H1 (cell line): ENCODE results near the gene POLE.

Experiments used
- CEBPB ChIP-seq: IDR thresholded peaks from 2 replicates; pipeline ENCODE4 v1.6.1; 2012; ENCODE audit warnings: low read depth, low read length
- CTCF ChIP-seq, 3 experiments: IDR thresholded peaks; 1 replicate in 2 of 3; 2 replicates in 1 of 3; pipeline versions ENCODE4 v1.5.1 to v1.6.1; 2011; ENCODE audit warnings: low read length in 3 of 3, mild to moderate bottlenecking in 3 of 3, inconsistent platforms in 2 of 3, low read depth in 1 of 3, moderate library complexity in 1 of 3; ENCODE audit not compliant: insufficient read depth in 1 of 3; ENCODE audit errors: control extremely low read depth in 1 of 3
- EZH2 ChIP-seq: fragments of 200-600 bp; sonication (generic); IDR thresholded peaks from 2 replicates; pipeline ENCODE4 v1.7.1; 2012; ENCODE audit warnings: low read depth, mild to moderate bottlenecking, moderate library complexity, low read length, inconsistent platforms; ENCODE audit not compliant: severe bottlenecking
- KDM1A ChIP-seq: fragments of 200-600, 300-600 bp; sonication (generic); IDR thresholded peaks from 2 replicates; pipeline ENCODE4 v1.7.1; 2016; ENCODE audit warnings: mild to moderate bottlenecking, low read length, borderline replicate concordance
- KDM5A ChIP-seq: fragments of 200-600 bp; IDR thresholded peaks from 2 replicates; pipeline ENCODE4 v1.7.1; 2012; ENCODE audit warnings: mild to moderate bottlenecking, low read length, inconsistent platforms, mixed read lengths
- MAFK ChIP-seq: IDR thresholded peaks from 2 replicates; pipeline ENCODE4 v1.6.1; 2012; ENCODE audit warnings: low read depth, mild to moderate bottlenecking, improper control_type of control experiment, low read length
- POLR2A ChIP-seq, 2 experiments: IDR thresholded peaks; 1 replicate in 1 of 2; 2 replicates in 1 of 2; pipeline ENCODE4 v1.6.1; 2011; ENCODE audit warnings: low read depth in 2 of 2, low read length in 2 of 2, mild to moderate bottlenecking in 2 of 2; ENCODE audit errors: control extremely low read depth in 1 of 2
- SAP30 ChIP-seq: fragments of 300-600 bp; sonication (generic); IDR thresholded peaks from 2 replicates; pipeline ENCODE4 v1.7.1; 2012; ENCODE audit warnings: low read length, moderate library complexity, mild to moderate bottlenecking, inconsistent platforms; ENCODE audit not compliant: insufficient read depth, insufficient replicate concordance
- SP1 ChIP-seq: IDR thresholded peaks from 2 replicates; pipeline ENCODE4 v1.6.1; 2011; ENCODE audit warnings: low read depth, low read length
- TAF1 ChIP-seq: IDR thresholded peaks from 2 replicates; pipeline ENCODE4 v1.6.1; 2011; ENCODE audit warnings: mild to moderate bottlenecking, low read depth, low read length
- TCF12 ChIP-seq: IDR thresholded peaks from 2 replicates; pipeline ENCODE4 v1.6.1; 2011; ENCODE audit warnings: low read depth, mild to moderate bottlenecking, low read length

- no peak for TF ChIP-seq SP1
- no peak for TF ChIP-seq POLR2A (IDR thresholded peaks at IDR 0.05; ENCODE audit: control extremely low read depth in 1 of 2, low read depth in 2 of 2, low read length in 2 of 2)
- no peak for TF ChIP-seq KDM1A
- no peak for TF ChIP-seq CTCF (IDR thresholded peaks at IDR 0.05; ENCODE audit: control extremely low read depth in 1 of 3, insufficient read depth in 1 of 3, low read depth in 1 of 3, low read length in 3 of 3)
- no peak for TF ChIP-seq MAFK
- no peak for TF ChIP-seq TCF12
- TF ChIP-seq EZH2 = no peak
- no peak for TF ChIP-seq CEBPB
- TF ChIP-seq TAF1 = no peak
- no peak for TF ChIP-seq SAP30
- no peak for TF ChIP-seq KDM5A
These were observed 31.5 kb upstream of the POLE start for GRCh38 chr12:132718644-132719043.
